HG03139 (cell line): ENCODE measurements around the gene DYTN.

Experiments
- ATAC-seq: cut with Tn5 transposase; IDR thresholded peaks from one replicate; pipeline ENCODE4 v1.9.1; 2021; ENCODE audit not compliant: unreplicated experiment

DYTN gene

GRCh38 chr2:206616151-206616550, 102.0 kb downstream of the DYTN start:
- no peak for ATAC-seq

DNA sequence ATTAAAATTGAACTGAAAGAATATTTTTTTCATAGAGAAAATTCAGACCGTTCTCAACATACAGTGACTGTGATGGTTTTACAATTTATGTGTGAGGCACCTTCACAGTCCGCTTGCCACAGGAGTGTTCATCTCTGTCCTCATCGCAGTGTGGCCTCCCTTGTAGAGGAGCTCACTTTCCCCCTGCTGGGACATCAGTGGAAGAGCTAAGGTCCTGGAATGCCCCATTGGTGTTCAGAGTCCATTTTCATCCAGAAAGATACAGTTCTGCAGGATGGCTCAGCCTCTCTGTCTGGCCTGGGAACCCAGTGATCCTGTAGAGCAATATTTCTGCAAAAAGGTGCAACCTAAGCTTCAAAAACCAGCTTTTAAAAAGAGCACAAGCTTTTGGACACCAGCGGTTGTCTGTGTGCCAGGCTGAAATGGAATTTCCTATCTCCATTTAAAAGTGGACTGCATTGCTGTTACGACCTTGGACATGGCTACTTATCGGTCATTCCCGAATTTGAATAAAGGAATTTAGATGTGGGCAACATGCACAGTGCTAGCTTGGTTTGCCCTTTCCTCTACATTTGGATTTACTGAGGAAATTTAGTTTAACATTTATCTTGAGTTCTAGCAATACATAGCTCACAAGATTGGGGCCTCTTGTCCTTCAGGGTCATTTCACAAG, 102.6 kb downstream of the DYTN start:
- ATAC-seq = no peak

DNA sequence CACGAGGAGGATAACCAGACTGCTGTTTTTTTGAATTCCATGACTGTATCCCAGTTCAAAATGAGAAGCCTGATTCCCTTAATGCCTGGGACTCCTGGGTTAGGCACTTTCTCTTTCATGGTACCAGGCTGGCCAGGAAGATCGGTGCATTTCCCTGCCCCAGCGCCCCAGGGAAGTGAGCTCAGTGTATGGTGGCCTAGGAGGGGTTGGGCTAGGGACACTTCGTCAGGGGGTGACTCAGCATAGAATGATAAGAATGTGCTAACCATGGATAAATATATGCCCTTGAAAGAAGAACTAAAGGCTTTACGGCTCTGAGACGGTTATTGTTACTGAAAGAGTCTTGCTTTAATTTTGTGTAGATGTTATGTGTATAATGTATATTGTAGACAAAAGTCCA, 103.4 kb downstream of the DYTN start:
- ATAC-seq = no peak

- ATAC-seq = no peak
These were observed 106.5 kb downstream of the DYTN start for GRCh38 chr2:206611736-206612135.

DNA sequence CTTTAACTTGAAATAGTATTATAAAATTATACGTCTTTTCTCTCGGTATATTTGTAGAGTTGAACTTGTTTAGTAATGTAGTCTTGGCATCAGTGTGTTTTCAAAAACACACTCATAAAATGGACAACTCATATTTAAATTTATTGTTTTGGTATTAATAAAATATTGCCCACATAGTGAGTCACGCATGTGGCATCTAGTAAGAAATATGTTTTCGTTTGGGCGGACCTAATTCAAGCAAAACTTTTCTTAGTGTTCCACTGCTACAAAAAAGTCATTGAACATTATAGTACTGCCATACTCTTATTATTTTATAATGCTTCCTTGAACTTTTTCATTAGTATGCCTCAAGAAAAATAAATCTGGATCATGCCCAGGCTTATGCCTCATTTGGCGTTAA, 107.0 kb downstream of the DYTN start:
- no peak for ATAC-seq

GRCh38 chr2:206610451-206610850, 107.7 kb downstream of the DYTN start:
- ATAC-seq = no peak

GRCh38 chr2:206603243-206603642, 115.0 kb downstream of the DYTN start:
- ATAC-seq = no peak
